Stimulated activated CD4-positive, alpha-beta T cell treated with anti-CD3 and anti-CD28 coated beads, Interleukin-1b, Interleukin-23, amount 100 ng/mL, for 1 hour (primary cell): ENCODE data around the gene RTP3.
A peak's percentile ranks its signal among the peaks of the same experiment; 100 is the strongest.
"Not testable (repeated sequence)": the region's sequence is repeated elsewhere in the genome, so short reads cannot be mapped to it uniquely, and the experiment has no call there.

ENCODE experiments used
- DNase-seq, 2 donors: peaks; one replicate each; pipeline ENCODE4 v3.0.0-alpha.2; 2020; ENCODE audit warnings: low read depth in 2 of 2

Gene RTP3

DNA sequence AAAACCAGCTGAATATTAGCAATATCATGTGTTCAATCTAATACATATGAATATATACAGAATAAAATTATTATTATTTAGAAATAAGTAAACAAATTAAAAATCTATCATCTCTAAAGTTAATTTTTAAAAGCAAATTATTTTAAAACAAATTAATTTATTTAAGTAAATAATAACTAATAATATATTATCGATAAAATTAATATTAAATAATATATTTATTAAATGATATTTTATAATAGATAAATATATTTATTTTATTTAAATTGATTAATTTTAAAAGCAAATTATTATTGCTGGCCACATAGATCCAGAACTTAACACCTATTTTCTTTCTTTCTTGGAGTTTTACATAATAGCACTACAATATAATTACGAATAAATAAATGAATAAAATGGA, 22.2 kb downstream of the RTP3 start:
- no peak for DNase-seq

DNA sequence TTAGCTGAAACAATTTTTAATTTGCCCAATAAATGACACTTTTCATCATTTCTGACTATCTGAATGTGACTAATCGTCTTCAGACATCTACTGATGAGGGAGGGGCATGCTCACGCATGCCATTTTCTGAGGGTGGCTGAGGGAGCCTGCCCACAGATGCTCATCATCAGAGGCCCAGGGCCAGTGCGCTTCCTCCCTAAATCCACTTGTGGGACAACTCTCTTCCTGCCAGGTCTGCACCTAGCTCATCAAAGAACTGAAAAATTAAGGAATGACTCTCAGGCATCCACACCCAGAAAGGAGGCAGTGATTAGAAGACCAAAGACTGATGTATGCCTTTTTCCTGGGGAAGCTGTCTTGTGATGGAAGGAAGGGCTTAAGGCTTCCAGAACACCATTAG, 22.8 kb downstream of the RTP3 start:
- no peak for DNase-seq

DNA sequence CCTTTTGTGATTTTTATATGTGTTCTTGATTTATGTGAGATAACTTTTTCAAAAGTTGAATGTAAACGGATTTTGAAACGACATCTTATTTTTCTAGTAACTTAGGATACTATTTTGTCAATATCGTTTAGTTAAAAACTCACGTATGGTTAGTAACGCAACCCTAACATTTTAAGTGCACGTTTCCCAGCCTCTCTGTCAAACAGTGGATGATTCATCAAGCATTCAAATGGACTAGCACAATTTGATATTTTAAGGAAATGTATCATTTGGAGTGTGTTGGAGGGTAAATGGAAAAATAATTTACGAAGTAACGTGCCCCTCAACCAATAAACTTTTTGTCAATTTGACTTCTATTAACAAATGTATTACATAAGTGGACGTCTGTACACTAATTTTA, 23.3 kb downstream of the RTP3 start:
- no peak for DNase-seq

DNA sequence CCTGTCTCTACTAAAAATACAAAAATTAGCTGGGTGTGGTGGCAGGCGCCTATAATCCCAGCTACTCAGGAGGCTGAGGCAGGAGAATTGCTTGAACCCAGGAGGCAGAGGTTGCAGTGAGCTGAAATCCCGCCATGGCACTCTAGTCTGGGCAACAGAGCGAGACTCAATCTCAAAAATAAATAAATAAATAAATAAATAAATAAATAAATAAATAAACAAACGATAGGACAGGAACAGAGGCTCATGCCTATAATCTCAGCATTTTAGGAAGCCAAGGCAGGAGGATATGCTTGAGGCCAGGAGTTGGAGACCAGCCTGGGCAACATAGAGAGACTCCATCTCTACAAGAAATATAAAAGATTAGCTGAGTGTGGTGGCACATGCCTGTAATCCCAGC, 24.4 kb downstream of the RTP3 start:
- not testable (repeated sequence) for DNase-seq

DNA sequence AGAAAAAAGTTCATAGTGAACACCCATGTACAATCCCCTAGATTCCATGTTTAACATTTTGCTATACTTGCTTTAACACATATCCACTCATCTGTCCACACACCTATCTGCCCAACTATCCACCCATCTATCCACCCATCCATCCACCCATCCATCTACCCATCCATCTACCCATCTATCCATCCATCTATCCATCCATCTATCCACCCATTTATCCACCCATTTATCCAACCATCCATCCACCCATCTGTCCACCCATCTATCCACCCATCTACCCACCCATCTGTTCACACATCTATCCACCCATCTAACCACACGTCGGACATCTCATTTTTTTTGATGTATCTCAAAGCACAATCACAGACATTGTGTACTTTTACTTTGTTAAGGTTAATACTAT, 25.8 kb downstream of the RTP3 start:
- DNase-seq, result no peak

DNA sequence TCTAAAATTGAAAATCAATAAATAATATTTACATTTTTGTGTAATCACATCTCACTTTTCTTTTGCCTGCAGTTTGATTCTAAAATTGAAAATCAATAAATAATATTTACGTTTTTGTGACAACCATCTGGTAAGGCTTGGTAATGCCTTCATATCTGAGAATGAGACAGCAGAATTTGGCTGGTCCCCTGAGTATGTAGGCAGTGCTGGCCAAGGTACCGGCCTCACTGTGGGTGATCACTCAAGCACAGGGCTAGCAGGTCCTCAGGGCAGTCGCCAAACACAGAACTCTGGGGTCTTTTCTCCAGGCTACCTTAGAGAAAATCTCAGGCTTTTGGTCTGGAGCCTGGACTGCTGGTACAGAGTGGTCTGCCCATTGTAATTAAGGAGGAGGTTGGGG, 26.2 kb downstream of the RTP3 start:
- no peak for DNase-seq

DNA sequence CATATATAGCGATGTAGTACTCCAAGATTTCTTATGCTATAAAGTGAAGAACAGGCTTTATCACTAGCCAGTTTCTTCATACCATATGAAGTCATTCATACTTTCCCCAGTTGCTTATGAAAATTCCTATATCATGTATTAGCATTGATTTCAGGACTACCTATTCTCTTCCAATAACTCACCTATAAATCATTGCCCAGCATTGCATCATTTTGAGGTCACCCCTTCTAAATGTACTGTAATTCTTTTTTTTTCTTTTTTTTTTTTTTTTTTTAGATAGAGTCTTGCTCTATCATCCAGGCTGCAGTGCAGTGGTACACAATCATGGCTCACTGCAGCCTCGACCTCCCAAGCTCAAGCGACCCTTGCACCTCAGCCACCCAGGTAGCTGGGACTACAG, 27.1 kb downstream of the RTP3 start:
- no peak for DNase-seq

DNA sequence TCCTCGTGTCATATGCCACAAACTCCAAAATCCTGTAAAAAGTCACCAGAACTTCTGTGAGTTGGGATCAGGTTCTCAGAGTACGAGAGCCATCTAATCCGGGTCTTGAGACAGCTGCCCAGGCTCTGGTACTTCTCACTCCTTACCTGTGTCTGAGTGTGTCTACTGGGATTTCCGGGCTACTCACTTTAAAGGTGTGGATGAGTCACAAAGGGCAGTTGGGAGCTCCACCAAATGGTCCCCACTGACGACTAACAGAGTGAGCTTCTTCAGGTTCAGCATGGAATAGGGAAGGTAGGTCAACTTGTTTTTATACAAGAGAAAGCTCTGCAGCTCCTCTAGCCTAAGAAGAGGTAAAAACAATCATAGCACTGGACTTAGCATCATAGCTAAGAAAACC, 29.5 kb downstream of the RTP3 start:
- DNase-seq, result no peak

DNA sequence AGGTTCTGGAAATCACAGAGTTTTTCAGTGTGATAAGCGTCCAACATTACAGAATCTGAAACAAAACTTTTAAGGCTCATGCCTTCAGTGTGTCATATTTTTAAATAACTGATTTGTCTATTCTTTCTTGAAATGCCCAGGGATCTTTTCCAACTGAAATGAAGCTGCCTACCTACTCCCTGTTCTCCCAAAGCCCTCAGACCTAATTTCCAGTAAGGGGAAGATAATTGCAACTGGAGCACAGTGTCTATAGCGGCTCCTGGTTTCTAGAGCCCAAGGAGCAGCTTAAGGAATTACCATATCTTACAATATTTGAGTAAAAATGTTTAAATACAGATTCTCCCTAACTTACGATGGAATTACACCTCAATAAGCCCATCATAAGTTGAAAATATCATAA, 35.3 kb downstream of the RTP3 start:
- DNase-seq, result no peak

DNA sequence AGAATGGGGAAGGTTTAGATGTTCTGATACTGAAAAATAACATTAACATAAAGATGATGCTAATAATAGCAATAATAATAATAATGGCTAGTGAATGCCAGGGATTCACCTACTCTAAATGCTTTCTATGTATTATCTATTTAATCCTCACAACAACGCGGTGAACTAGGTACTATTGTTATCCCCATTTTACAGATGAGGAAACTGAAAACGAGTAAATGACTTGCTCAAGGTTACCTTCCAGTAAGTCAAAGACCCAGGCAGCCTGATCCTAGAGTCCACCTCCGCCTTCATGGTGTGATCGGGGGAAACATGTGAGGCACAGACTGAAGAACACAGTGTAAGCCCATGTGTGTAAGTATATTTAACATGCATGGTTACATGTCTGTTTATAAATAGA, 38.0 kb downstream of the RTP3 start:
- DNase-seq, result no peak

DNA sequence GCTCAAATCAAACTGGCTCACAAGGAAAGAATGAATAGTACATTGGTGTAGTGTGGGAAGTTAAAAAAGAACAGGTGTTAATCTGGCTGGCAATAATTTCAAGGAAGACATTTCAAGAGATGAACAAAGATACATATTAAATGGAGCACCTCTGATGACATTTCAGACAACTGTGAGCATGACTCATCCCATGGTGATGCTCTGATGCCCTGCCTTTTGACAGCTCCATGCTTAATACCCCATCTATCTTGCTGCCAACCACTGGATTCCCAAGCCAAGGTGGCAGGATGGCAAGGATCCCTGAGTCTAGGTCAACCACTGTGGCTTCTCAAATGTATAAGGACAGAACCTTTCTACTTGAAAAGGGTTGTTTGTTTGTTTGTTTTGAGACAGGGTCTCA, 39.0 kb downstream of the RTP3 start:
- DNase-seq, result no peak

DNA sequence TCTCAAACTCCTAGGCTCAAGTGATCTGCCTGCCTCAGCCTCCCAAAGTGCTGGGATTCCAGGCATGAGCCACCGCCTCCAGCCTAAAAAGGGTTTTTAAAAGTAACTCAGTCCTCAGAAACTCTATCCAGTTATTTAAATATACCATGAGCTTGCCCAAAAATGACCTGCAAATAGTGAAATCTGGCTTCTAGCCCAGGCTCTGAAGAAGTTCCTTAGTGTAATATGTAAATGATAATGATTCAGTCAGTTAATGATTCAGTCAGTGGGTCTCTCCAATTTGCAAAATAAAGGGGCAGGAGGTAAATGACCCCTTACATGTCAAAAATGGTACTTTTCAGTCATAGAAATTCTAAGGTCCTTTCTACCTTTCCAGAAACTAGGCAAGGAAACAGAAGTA, 39.5 kb downstream of the RTP3 start:
- DNase-seq, result no peak

DNA sequence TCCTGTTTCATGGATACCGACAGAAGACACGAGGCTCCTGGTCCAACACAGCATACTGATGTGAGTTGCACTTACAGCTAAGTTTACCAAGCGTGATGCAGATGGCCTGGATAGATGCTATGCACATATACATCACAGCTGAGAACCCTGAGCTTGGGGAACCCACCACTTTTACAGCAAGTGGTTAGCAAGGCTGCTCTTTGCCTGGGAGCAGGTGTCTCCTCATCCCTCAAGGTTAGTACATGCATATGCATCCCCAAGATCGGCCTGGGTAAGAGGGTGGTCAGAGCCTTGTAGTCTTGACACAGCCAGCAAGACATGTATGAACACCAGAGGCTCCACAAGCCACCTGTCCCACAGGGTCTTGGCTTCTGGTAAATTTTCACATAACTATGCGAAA, 40.0 kb downstream of the RTP3 start:
- DNase-seq, result no peak

DNA sequence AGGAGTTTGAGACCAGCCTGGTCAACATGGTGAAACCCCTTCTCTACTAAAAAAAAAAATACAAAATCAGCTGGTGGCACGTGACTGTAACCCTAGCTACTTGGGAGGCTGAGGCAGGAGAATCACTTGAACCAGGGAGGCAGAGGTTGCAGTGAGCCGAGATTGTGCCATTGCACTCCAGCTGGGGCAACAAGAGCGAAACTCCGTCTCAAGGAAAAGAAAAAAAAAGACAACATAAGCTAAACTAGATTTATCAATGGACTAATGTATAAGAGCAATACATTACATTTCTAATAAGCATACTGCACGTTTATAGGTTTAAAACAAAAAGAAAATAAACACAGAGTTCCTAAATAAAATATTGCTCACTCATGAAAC, 40.6 kb downstream of the RTP3 start:
- DNase-seq, result not testable (repeated sequence)

DNA sequence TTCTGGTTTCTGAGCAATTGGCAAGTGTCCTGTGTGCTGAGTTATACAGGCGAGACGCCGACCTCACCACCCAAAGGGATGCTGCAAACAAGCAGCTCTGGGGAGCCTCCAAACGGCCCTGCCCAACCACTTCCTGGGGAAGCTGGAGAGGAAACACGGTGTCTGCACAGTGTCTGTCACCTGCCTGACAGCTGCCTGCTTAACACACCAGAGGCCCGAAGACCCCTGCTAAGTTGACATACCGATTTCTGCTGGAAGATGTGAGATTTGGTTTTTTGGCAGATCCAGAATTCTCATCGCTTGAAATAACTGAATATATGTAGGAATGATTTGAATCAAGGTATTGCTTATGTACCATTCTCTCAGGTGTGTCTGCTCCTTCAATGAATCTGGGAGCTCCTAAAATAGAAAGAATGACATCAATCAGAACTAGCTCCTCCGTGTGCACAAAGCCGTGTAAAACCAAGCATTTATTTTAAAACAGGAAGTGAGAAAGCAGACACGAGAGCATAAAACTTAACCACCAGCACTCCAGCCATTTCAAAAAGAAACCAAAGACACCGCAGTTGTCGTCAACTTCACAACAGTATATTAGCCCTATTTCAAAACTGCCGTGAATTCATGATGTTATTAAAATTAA, 41.1 kb downstream of the RTP3 start:
- peak; percentile 24 to 75 for DNase-seq

DNA sequence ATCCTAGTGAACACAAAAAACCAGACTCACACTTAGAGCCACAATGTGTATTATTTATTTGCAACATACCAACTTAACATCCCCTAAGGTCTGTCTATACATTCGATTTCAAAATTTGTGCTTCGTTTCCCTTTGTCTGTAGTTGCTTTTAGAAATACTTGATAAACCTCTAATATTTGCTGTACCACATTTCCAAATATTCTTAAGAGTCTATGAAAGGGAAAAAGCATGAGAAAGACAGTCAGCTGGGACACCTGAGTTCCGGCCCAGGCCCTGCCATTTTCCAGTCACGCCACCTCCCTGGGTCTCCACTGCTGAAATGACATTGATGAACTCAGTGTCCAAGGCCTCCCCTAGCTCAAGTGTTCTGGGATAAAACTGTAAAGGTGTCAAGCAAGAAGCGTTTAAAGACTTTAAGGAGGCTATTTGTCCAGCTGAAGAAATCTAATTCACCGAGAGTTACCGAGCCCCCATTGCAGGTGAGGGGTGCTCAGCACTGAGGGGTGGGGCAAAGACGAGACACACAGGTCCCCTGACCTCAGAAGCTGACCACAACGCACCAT, 41.7 kb downstream of the RTP3 start:
- DNase-seq, result no peak

DNA sequence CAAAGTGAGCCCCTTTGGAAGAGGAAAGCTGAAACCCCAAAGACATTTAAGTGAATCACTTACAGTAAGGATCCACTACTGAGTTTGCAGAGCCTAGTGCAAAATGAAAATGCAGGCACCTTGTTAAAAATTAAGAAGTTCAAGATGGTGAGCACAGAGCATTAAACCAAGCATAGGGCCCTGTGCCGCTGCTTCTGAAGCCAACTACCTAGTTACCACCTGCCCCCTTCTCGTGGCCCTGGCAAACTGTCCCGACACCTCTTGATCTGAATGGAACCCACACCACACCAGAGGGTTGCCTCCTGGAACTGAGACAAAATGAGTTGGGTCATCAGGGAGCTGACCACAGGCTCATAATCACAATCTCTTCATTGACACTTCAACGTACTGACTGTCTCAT, 42.8 kb downstream of the RTP3 start:
- no peak for DNase-seq

DNA sequence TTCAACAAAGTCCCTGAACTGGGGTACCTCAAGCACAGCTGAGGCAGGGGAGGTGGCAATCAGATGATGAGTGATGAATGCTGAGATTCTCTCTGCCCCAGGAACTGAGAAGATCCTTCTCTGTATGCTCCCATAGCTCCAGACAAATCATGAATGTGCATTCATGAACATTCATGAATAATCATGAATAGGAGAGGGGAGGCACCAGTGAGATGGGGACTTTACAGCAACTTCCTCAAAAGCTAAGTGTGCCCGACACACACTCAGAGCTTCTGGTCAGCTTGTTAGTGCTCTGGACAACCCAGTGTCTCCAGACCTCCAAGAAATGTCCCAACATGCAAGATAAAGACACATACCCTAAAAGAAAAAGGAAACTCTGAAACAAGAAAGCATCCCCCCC, 44.1 kb downstream of the RTP3 start:
- no peak for DNase-seq

DNA sequence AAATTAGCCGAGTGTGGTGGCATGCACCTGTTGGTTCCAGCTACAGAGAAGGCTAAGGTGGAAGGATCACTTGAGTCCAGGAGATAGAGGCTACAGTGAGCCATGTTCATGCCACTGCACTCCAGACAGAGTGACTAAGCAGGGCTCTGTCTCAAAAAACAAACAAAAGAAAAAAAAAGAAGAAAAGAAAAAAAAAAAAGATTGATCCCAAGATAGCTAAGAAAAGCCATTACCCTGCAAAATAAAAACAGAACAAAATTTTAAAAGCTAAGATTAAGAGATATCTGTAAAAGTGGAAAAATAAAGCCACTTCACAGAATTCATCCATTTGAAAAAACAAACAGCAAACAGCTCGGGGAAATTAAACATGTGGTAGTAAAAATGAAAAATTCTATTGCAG, 44.6 kb downstream of the RTP3 start:
- no peak for DNase-seq

DNA sequence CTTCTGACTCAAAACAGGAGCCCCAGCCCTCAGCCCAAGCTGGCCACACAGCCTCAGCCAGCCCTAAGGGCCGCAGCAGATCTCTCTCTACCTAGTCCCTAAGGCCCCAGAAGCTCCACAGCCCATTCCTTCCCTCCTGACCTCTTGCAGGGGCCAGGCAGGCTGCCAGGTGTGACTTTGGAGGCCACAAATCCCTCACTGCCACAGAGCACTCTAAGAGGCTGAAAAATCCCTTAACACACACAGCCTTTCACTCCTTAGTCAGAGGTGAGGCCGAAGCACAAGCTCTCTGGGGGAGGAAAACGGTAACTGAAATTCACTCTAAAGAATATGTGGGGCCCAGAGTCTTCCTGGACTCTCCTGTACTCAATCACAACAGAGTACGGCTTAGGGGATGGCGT, 45.0 kb downstream of the RTP3 start:
- no peak for DNase-seq

DNA sequence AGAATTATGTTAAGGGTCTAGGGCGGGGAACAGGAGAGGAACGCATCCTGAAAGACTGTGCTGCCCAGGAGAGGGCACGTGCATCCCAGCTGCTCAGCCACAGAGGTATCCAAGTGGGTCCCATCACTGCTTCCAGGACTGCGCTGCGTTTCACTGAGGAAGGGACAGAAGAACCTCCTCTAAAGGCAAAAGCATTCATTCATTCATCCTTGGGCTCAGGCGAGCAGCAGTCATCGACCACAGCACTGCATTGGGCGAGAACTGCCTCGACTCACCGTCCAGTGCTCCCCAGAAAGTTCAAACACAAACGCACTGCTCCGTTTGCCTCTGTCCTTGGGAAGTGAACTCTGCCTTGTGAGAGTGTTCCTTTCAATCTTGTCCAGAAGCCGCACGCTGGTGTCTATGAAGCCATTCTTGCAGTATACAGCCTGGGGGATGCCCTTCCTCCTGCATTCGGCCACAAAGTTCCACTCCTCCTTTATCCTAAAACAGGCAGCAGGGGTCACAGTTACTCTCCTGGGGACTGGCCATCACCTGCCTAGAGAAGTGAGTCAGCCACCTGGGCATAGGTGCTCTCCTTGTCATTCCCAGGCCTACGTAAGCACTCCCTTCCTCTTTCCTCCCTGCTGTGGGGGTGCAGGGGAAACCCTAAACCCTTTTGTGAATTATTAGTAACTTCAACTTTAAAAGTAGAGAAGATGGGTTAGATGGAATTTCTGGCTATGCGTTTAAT, 47.2 kb downstream of the RTP3 start:
- DNase-seq, result no peak

DNA sequence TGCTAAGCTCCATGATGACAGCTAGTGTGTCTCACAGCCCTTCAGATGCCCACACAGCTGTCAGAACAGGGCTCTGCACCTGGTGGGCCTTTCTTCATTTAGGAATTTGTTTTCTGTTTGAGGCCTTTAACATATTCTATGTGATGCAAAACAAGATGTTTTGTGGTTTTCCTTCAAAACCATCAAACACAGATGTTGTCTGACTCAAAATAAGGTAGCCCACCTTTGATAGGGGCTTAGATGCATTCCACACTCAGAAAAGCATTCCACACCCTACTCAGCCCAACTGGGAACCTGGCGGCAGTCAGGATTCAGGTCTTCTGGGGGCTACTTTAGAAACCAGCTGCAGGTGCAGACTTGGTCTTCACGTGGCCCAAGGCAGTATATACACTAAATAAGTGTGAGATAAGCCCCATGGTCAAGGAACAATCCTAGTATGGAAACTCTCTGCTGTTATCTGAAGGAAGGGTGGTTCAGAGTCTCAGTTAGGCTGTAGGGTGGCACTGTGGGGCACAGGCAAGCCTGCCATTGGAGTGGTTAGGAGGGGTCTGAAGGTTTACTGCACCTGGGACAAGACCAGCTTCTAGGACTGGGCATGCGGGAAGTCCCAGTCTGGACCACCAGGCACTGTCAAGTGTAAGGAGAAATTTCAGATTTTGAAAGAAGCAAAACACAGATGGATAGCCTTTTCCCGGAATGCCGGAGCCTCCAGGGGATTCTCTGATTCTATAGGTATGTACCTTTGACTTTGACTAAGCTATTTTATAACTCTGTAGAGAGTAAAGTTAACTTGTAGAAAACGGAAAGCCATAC, 48.2 kb downstream of the RTP3 start:
- DNase-seq, result no peak
